HL-60/S4 treated with retinoic acid at 250 ng/mL for 4 days and 3 days (cell line): Measurements from ENCODE around the gene CFAP99.
"Not testable (repeated sequence)": the region's sequence is repeated elsewhere in the genome, so short reads cannot be mapped to it uniquely, and the experiment has no call there.

ENCODE experiments used
- in situ Hi-C: fragments of 300-500 bp; cut with MboI; formaldehyde crosslinking; loops from 2 replicates; pipeline ENCODE4 v1.7.0; 2022; ENCODE audit warnings: low sequenced_read_pairs

Gene CFAP99

DNA sequence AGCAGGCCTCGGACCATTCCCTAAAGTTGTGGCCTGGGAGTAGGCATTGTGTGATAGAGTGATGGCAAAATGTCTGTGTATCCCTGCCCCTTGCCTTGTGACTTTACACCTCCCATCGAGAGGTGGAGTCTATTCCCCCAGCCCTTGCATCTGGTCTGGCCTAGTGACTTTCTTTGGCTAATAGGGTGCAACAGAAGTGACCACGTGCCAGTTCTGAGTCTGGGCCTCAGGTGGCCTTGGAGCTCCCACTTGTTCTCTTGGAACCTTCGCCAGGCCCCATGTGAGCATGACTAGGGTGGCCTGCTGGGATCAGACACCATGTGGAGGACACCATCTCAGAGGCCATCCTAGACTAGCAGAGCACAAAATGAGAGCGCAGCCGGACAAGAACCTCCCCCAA, 46.3 kb downstream of the CFAP99 start:
- in situ Hi-C loops, result no loop called here

DNA sequence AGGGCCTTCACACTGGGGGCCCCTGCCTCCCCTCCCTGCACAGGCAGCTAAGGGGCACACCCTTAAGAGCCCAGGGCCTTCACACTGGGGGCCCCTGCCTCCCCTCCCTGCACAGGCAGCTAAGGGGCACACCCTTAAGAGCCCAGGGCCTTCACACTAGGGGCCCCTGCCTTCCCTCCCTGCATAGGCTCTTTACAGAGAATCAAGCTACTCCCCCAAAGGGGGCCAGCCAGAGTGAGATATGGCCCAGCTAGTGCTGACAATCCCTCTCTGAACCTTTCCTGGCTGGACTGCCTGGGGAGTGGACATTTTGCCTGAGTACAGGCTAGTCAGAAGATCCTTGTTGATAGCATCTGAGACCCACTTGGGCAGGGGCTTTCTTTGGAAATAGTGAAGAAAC, 46.8 kb downstream of the CFAP99 start:
- in situ Hi-C loops, result not testable (repeated sequence)

DNA sequence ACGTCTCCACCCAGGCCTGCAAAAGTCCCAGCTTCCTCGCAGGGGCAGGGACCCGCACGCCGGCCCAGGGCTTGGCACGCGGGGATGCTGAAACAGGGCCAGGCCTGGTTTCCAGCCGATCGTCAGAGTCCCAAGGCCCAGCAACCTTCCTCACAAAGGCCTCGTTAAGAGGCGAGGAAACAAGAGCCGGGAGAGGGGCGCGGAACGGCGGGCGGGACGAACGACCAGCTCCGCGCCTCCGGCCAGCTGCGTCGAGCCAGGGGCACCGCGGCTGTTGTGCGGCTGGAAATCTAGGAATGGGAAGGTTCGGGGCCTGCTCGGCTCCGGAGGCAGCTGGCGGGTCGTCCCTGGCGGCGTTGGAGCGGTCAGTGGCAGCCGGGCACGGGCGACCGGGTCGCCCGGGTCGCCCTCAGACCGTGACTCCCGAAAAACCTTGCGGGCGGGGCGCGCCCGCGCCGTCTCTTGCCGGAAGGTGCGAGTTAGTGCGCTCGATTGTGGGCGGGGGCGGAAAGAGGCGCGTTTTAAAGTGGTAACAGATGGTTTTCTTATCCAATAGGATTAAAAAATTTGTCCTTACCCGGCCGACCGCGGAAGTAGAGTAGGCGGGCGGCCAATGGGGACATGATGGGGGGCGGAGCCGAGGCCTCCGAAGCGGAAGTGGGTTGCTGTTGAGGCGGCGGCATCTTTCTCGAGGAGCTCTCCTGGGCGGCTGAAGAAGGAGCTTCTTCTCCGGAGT, 49.9 kb downstream of the CFAP99 start, which contains the start of gene RNF4:
Gene RNF4 (plus strand): TSS at position 651 of the 736 bp plus-strand sequence. CDS start 21,388 bp downstream, outside the sequence.
- in situ Hi-C loops, result no loop called here

DNA sequence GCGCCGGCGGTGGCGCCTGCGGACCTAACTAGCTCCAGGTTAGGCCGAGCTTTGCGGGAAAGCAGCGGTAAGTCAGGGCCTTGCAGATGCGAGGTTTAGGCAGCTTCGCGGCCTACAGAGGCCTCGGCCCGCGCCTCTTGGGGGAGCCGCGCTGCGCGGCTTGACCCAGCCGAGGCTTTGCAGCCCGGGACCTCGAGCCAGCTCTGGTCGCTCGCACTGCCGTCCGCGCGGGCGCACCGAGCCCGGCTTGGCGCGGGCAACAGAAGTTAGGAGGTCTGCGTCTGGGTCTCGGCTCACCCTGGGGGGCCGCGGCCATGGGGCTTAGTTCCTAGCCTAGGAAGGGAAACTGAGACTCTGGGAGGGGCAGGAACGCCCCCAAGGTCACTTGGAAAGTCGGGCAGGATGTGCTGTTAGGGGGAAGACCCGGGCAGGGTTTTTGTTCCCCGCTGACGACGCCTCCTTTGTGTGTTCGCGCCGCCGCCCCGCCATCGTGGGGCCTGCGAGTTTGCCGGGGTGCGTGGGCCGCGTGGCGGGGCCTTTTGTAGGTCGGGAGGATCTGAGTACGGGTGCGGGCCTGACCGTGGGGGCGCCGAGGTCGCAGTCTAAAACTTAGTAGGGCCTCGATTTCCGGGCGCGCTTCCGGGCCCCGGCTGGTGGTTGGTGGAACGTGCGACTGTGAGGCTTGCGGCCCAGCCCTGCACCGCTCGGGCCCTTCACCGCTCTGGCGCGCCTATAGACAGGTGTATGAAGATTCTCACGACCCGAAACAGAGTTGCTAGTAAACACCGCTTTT, 50.6 kb downstream of the CFAP99 start:
- in situ Hi-C loops, result no loop called here

GRCh38 chr4:2470791-2471190, 52.0 kb downstream of the CFAP99 start:
- in situ Hi-C loops, result no loop called here

DNA sequence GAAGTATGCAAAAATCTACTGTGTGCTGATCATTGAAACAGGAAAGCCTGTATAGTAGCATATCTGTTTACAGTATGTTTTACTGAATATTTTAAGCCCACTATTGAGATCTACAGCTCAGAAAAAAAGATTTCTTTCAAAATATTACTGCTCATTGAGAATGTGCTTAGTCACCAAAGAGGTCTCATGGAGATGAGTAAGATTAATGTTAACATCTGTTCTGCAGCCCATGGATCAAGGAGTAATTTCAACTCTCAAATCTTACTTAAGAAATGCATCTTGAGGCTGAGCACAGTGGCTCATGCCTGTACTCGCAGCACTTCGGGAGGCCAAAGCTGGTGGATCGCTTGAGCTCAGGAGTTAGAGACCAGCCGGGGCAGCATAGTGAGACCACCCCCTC, 53.4 kb downstream of the CFAP99 start:
- in situ Hi-C loops, result no loop called here

DNA sequence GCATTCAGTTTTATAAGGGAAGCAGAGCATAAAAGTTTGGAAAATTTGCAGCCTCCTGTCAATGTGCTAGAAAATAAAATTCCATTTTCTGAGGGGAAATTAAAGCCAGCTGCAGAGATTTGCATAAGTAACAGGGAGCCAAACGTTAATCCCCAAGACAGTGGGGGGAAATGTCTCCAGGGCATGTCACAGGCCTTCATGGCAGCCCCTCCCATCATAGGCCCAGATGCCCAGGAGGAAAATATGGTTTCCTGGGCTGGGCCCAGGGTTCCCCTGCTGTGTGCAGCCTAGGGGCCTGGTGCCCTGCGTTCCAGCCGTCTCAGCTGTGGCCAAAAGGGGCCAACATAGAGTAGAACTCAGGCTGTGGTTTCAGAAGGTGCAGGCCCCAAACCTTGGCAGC, 59.5 kb downstream of the CFAP99 start:
- in situ Hi-C loops, result no loop called here

- in situ Hi-C loops, result no loop called here
These were observed 61.9 kb downstream of the CFAP99 start for GRCh38 chr4:2480649-2481048.

- in situ Hi-C loops, result no loop called here
These were observed 63.4 kb downstream of the CFAP99 start for GRCh38 chr4:2482192-2482591.

DNA sequence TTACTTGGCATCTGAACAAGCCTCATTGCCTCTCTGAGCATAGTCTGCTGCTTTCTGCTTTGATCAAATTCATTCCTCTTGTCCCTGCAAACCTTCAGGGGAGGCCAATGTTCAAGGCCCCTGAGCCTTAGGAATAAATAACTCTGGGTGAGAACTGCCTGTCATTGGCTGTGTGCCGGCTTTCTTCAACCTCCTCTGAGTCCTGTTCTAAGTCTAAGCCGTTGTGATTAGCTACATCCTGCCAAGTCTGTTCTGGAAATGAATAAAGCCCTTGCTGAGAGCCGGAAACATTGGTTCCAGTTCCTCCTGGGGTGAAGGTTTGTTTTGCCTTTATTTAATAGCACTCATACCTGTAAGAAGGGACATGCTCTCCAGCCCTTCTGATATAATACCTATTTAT, 63.9 kb downstream of the CFAP99 start:
- in situ Hi-C loops, result no loop called here

GRCh38 chr4:2483237-2483636, 64.5 kb downstream of the CFAP99 start:
- in situ Hi-C loops, result no loop called here

DNA sequence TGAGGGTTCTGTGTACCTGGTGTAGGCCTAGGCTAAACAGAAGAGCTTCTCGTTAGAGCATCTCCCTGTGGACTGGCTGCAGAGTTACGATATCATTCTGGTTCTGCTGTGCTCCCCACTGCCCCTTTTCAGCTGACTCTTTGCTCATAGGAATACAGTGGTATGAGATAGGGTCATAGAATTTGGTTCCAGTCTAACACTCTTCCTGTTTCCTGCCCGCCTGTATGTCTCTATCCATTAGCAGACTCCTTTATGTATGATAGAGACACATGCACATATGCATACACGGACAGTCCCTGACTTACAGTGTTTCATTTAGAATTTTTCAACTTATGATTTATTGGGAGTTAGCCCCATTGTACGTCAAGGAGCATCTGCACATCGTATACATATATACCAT, 65.4 kb downstream of the CFAP99 start:
- in situ Hi-C loops, result no loop called here

GRCh38 chr4:2484993-2485392, 66.2 kb downstream of the CFAP99 start:
- in situ Hi-C loops, result no loop called here

- in situ Hi-C loops, result no loop called here
These were observed 67.2 kb downstream of the CFAP99 start for GRCh38 chr4:2485956-2486355.

DNA sequence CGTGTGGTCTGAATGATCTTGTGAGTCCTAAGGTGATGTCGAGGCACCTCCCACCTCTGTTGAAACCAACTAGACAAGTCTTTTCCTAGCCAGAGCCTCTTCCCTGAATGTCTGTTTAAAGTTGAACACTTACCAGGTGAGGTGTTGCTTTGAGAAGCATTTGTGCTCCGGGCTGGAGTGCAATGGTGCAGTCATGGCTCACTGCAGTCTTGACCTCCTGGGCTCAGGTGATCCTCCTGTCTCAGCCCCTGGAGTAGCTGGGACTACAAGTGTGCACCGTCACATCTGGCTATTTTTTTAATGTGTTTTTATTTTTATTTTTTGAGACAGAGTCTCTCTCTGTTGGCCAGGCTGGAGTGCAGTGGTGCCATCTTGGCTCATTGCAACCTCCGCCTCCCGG, 68.2 kb downstream of the CFAP99 start:
- in situ Hi-C loops, result no loop called here

DNA sequence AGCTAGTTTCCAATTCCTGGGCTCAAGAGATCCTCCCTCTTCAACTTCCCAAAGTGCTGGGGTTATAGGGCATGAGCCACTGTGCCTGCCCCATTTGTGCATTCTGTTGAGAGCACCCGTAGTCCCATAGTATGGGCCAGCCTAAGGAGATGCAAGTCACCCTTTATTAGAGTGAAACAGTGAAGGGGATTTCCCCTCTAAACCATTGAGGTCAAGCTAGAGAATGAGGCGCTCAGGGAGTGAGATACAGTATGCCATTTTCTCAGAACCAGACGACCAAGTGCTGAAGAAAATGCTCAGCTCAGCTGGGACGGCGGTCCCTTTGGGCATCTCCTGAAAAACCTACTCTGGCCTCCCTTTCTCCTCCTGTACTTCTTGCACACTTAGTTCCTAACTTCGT, 68.9 kb downstream of the CFAP99 start:
- in situ Hi-C loops, result no loop called here

DNA sequence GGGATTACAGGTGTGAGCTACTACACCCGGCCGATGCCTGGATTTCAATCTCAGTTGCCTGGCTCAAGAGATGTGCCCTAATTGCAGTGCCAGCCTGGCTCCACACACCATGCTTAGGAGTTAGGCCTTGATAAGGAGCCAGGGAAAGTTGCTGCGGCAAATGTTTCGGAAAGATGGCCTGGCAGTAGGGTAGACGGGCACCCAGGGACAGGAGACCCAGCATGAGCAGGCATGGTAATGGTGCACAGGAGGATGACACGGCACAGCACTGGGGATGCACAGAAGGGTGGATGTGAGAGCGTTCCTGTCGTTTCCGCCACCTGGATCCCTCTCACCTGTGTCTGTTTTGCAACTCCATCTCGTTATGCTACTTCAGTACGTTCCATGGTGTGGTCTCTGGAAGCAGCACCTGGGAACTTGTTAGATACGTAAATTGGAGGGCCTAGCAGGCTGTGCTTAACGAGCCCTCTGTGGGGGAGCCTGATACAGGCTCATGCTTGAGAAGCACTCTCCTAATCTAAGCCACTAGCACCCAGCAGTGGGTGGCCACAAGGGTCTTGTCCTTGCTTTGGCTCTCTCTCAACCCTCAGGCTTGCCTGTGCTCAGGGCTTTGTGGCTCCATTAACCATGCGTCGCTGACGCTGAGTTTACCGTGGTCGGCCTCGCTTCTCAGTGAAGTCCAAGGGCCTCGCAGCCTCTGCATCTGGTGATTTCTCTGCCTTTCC, 70.5 kb downstream of the CFAP99 start:
- in situ Hi-C loops, result no loop called here

DNA sequence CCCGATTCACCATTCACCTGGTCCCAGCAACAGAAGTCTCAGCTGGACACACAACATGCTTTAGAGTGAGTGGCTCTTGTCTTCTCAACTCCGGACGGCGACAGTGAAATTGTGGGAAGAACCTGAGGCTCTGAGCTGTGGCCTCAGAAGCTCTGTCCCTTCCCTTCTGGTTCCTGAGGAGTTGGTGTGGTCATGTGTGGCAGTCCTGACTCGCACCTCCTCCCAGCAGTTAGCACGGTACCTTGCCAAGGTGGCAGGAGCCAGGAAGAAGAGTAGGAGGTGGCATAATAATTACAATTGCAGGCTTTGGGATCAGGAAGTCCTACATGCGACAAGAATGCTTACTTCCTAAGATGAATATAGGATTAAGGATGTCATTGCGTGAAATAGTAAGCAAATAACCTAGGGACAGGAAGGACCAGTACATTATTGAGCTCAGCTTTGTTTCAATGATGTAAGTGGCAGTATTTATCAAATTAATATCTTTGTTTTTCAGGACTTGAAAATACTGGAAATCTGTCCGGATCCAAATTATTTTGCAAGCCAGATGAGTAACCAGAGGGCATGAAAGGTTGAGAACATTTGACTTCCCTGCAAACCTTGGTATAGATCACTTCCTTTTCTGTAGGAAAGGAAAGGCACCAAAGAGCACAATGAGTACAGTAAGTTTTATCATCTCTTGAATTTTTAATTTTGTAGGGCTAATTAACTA, 71.2 kb downstream of the CFAP99 start:
- in situ Hi-C loops, result no loop called here

GRCh38 chr4:2492970-2493369, 74.2 kb downstream of the CFAP99 start:
- in situ Hi-C loops, result no loop called here

- in situ Hi-C loops, result no loop called here
These were observed 76.2 kb downstream of the CFAP99 start for GRCh38 chr4:2494992-2495391.

DNA sequence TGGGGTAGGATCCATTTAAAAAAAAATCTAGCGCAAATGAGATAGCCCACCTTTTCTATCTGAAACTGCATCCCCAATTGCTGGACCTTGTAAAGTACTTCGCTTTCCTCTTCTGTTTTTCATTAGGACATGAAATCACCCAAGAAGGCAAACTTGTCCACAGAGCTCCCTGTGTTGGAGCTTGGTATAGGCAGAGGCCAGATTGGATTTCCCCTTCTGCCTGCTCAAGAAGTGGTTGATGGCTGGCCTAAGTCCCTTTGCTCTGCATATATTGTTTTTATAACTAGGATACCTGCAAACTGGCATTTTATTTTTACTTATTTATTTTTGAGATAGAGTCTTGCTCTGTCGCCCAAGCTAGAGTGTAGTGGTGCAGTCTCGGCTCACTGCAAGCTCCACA, 78.6 kb downstream of the CFAP99 start:
- in situ Hi-C loops, result no loop called here
